ENCODE data around the gene CD63.

Gene CD63

DNA sequence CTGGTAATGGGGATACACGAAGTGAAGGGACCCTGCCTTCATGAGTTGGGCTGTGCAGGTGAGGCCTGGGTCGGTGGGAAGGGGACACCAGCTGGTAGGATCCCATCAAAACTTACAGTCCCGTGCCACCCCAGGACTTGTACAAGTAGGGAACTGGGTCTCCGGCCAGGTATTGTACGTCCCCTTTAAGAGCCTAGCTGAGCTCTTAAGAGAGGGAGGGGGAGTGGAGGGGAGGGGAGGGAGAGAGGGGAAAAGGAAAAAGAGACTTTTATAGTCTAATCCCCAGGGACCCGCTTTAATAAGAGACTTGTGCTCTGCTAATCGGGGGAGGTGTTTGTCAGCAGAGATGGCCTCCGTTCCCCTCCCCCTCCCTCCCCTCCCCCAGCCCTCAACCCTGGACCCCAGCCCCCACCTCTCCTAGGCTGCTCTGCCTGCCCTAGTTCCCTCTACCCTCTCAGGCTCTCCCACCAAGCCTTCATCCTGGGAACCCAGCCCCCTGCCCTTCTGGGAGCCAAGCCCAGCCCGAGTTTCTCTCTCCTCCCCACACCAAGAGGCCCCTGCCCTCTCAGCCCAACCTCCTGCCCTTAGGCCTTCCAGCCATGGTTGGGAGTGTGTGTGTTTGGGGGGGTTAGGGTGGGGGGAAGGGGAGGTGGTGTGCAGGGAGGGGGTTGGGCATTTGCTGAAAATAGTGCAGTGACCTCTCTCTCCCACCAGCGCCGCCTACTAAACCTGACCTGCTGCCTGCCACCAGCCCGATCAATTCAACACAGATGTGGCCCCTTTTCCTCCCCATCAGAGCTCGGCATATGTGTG, 16.8 kb upstream of the CD63 start:
- Histone ChIP-seq H3K79me2 (ENCODE audit: insufficient read depth, low read length) (peaks cover 51% of the 10 kb centered on the region), H2AFZ (ENCODE audit: low read length) (no peak overlapping the region), H3K9me3 (ENCODE audit: insufficient read depth, low read depth, low read length) (no peaks in the 10 kb centered on the region), H3F3A (ENCODE audit: low read depth) (peaks cover 3% of the 10 kb centered on the region; the same call in 1 of the 2 replicates), H3K27me3 (ENCODE audit: insufficient read depth, low read length, poor library complexity, severe bottlenecking) (no peaks in the 10 kb centered on the region), H3K9ac (ENCODE audit: low read depth, low read length, poor library complexity, severe bottlenecking) (peak overlapping the region; percentile 86), H3K9me2 (replicated peaks; ENCODE audit: low read depth, low read length) (no peaks in the 10 kb centered on the region), H4K20me1 (ENCODE audit: insufficient read depth, low read length, poor library complexity, severe bottlenecking) (peaks cover 44% of the 10 kb centered on the region), H3K4me2 (ENCODE audit: low read depth, low read length, poor library complexity, severe bottlenecking) (peak overlapping the region; percentile 94), H3K4me1 (ENCODE audit: insufficient read depth, low read length, poor library complexity, severe bottlenecking) (peaks cover 40% of the 10 kb centered on the region), H3K4me3 (ENCODE audit: low read length, poor library complexity, severe bottlenecking) (peak overlapping the region; percentile 85), H3K36me3 (ENCODE audit: insufficient read depth, low read length) (peaks cover 27% of the 10 kb centered on the region; the same call in 1 of the 2 replicates)
- TF ChIP-seq, protein P1, sequence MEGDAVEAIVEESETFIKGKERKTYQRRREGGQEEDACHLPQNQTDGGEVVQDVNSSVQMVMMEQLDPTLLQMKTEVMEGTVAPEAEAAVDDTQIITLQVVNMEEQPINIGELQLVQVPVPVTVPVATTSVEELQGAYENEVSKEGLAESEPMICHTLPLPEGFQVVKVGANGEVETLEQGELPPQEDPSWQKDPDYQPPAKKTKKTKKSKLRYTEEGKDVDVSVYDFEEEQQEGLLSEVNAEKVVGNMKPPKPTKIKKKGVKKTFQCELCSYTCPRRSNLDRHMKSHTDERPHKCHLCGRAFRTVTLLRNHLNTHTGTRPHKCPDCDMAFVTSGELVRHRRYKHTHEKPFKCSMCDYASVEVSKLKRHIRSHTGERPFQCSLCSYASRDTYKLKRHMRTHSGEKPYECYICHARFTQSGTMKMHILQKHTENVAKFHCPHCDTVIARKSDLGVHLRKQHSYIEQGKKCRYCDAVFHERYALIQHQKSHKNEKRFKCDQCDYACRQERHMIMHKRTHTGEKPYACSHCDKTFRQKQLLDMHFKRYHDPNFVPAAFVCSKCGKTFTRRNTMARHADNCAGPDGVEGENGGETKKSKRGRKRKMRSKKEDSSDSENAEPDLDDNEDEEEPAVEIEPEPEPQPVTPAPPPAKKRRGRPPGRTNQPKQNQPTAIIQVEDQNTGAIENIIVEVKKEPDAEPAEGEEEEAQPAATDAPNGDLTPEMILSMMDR (conservative IDR thresholded peaks at IDR 0.05; ENCODE audit: low read length): no peak
- no peak for TF ChIP-seq EZH2phosphoT487 (IDR thresholded peaks at IDR 0.05; ENCODE audit: borderline replicate concordance)

DNA sequence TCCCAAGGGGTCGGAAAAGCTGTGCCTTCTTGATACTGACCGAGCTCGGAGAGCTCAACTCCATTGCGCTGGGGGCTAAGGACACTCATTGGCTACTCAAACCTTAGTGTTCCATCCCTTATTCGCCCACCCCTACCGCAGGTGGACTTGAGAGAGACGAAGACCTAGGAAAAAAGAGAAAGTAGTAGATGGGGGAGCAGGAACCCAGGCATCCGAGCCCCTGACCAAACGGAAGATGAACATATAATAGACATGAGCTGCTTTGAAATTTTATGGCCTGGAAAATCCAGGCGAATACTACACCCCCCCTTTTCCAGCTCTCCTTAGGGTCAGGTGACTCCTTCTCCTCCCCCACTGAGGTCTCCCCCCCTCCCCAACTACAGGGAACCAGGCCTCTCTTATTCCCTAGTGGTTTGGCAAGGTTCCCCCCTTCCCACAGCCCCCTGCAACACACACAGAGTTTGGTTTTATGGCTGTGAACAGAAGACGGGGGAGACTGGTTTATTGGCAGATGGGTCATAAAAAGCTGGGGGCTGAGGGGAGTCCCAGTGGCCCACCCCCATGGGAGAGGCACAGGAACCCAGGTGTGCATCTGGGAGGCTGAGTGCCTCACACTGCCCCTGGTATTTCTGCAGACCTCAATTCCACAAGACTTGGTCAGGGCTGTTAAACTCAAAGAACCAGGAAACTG, 15.7 kb upstream of the CD63 start:
- peak overlapping the region; percentile 94 for H3K4me2 ChIP-seq (ENCODE audit: low read depth, low read length, poor library complexity, severe bottlenecking)
- peak overlapping the region; percentile 85 for H3K4me3 ChIP-seq (ENCODE audit: low read length, poor library complexity, severe bottlenecking)
- no peaks in the 10 kb centered on the region for H3K9me3 ChIP-seq (ENCODE audit: insufficient read depth, low read depth, low read length)
- peaks cover 40% of the 10 kb centered on the region for H3K4me1 ChIP-seq (ENCODE audit: insufficient read depth, low read length, poor library complexity, severe bottlenecking)
- TF ChIP-seq, protein P1 (conservative IDR thresholded peaks at IDR 0.05; ENCODE audit: low read length): no peak
- TF ChIP-seq EZH2phosphoT487 (IDR thresholded peaks at IDR 0.05; ENCODE audit: borderline replicate concordance): no peak
- peak overlapping the region; percentile 86 for H3K9ac ChIP-seq (ENCODE audit: low read depth, low read length, poor library complexity, severe bottlenecking)
- H3K36me3 ChIP-seq (ENCODE audit: insufficient read depth, low read length): peaks cover 16% of the 10 kb centered on the region; the same call in 1 of the 2 replicates
- H3K9me2 ChIP-seq (replicated peaks; ENCODE audit: low read depth, low read length): no peaks in the 10 kb centered on the region
- peaks cover 33% of the 10 kb centered on the region for H4K20me1 ChIP-seq (ENCODE audit: insufficient read depth, low read length, poor library complexity, severe bottlenecking)
- peaks cover 3% of the 10 kb centered on the region; the same call in 1 of the 2 replicates for H3F3A ChIP-seq (ENCODE audit: low read depth)
- H3K27me3 ChIP-seq (ENCODE audit: insufficient read depth, low read length, poor library complexity, severe bottlenecking): no peaks in the 10 kb centered on the region
- H2AFZ ChIP-seq (ENCODE audit: low read length): peak overlapping the region; percentile 44; the same call in 1 of the 2 replicates
- H3K79me2 ChIP-seq (ENCODE audit: insufficient read depth, low read length): peaks cover 49% of the 10 kb centered on the region

DNA sequence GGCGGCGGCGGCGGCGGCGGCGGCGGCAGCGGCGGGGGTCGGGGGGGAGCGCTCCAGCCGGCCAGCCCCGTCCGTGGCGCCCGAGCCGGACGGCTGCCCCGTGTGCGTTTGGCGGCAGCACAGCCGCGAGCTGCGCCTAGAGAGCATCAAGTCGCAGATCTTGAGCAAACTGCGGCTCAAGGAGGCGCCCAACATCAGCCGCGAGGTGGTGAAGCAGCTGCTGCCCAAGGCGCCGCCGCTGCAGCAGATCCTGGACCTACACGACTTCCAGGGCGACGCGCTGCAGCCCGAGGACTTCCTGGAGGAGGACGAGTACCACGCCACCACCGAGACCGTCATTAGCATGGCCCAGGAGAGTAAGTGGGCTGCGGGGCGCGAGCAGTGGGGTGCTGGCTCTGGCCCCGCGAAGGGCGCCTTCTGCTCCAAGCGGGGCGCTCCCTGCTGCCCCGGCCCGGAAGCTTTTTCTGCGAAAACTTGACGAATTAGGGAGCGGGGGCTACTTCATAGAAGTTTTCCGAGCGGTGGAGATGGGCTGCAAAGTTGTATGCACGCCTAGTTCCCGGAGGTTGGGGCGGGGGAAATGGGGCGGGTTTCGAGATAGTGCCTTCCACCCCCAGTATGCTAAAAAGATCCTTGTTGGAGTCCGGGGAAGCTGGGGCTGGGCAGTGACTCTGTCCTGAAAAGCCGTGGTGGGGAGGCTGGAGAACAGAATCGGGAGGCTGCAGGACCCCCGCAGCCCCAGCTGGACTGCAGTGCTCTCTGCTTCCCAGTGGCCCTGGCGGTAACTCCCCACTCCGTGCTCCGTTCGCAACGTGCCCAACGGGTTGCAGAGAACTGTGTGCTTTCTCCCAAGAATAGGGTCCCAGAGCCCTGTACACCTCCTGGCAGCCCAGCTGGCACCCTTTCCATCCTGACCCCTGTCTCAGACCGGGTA, 14.9 kb upstream of the CD63 start:
- Histone ChIP-seq H3K79me2 (ENCODE audit: insufficient read depth, low read length) (peaks cover 41% of the 10 kb centered on the region), H3K9ac (ENCODE audit: low read depth, low read length, poor library complexity, severe bottlenecking) (peak overlapping the region; percentile 86), H2AFZ (ENCODE audit: low read length) (peak overlapping the region; percentile 44; the same call in 1 of the 2 replicates), H3K4me3 (ENCODE audit: low read length, poor library complexity, severe bottlenecking) (peak overlapping the region; percentile 85), H3K36me3 (ENCODE audit: insufficient read depth, low read length) (peaks cover 8% of the 10 kb centered on the region; the same call in 1 of the 2 replicates), H3K4me1 (ENCODE audit: insufficient read depth, low read length, poor library complexity, severe bottlenecking) (peaks cover 40% of the 10 kb centered on the region), H3K4me2 (ENCODE audit: low read depth, low read length, poor library complexity, severe bottlenecking) (peak overlapping the region; percentile 94), H3K9me3 (ENCODE audit: insufficient read depth, low read depth, low read length) (no peaks in the 10 kb centered on the region), H4K20me1 (ENCODE audit: insufficient read depth, low read length, poor library complexity, severe bottlenecking) (peaks cover 26% of the 10 kb centered on the region), H3F3A (ENCODE audit: low read depth) (peaks cover 3% of the 10 kb centered on the region; the same call in 1 of the 2 replicates), H3K9me2 (replicated peaks; ENCODE audit: low read depth, low read length) (no peaks in the 10 kb centered on the region), H3K27me3 (ENCODE audit: insufficient read depth, low read length, poor library complexity, severe bottlenecking) (no peaks in the 10 kb centered on the region)
- no peak for TF ChIP-seq EZH2phosphoT487 (IDR thresholded peaks at IDR 0.05; ENCODE audit: borderline replicate concordance)
